HG03139 (cell line): ENCODE results near the gene CDCA3.

ENCODE experiments used
- ATAC-seq: cut with Tn5 transposase; IDR thresholded peaks from one replicate; pipeline ENCODE4 v1.9.1; 2021; ENCODE audit not compliant: unreplicated experiment

The CDCA3 gene

DNA sequence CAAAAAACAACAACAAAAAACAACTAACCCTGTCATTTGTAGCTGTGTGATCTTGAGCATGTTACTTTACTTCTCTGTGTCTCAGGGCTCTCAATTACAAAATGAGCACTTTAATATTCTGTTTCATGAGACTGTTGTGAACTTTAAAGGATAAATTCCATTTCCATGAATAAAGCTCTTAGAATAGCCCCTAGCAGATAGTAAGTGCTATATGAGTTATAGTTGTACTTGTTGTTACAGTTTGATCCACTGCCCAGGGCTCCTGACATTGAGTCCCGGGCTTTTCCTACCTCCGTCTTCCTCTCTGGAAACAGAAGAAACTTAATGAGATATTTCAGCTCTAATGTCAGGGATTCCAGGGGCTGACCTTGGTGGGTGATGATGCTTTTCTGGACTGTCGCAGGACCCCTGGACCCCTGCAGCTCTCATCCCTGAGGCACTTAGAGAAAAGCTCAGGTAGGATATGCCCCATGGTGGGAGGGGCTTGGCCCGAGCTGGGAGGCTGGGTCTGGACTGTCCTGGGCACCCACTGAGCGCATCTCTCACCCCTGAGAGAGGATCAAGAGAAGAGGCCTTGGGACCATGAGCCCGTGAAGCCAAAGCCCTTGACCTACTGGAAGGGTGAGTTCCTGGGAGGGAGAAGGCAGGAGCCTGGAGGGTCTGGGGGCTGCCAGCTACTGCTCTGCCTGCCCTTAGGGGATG, 17.7 kb downstream of the CDCA3 start:
- no peak for ATAC-seq

DNA sequence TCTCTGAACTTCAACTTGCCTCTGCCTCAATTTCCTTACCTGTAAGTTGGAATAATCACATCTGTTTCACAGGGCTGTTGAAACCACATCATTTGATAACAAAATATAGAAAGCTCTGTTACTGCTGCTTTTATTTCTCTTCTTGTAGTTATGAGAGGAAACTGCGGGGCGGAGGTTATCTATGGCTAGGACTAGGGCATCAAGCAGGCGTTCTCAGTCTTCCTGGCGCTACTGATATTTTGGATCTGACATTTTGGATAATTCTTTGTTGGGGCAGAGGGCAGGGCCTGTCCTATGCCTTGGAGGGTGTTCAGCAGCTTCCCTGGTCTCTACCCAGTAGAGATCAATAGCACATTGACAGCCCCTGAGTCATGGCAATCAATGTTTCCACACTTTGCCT, 19.0 kb downstream of the CDCA3 start:
- ATAC-seq = no peak

DNA sequence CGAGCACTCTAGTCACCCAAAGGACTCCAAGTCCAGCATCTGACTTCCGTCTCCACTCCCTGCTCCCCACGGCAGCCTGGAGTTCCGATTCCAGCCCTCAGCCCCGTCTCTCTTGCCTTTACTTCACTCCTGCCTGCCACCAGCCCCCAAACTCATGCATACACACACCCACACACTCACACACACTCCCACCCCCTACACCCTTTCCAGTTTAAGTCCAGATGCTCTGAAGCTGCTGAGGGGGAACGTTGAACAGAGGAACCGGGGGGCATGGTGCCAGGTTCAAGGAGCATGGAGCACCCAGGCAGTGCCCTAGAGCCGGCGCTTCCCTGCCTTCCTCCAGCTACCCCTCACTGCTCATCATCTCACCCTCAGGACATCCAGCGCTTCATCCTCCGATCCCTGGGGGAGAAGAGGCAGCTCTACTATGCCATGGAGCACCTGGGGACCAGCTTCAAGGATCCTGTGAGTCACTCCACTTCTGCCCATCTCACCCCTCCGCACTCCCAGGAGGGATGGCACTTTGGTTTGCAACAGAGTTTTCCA, 19.6 kb downstream of the CDCA3 start:
- no peak for ATAC-seq

DNA sequence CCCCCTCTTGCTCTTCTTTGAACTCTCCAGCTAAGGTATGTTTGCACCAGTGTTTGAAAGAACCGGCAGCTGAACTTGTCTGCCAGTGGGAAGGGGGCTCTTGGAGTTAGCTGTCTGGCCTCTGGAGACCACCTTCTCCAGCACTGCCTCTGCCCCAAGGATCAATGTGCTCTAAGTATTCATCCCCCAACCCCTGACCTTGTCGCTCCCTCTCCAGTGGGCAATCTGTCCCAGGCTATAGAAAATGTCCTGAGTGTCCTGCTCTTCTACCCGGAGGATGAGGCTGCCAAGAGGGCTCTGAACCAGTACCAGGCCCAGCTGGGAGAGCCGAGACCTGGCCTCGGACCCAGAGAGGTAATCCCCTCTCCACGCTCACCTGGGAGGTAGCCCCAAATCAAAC, 20.1 kb downstream of the CDCA3 start:
- ATAC-seq = no peak

DNA sequence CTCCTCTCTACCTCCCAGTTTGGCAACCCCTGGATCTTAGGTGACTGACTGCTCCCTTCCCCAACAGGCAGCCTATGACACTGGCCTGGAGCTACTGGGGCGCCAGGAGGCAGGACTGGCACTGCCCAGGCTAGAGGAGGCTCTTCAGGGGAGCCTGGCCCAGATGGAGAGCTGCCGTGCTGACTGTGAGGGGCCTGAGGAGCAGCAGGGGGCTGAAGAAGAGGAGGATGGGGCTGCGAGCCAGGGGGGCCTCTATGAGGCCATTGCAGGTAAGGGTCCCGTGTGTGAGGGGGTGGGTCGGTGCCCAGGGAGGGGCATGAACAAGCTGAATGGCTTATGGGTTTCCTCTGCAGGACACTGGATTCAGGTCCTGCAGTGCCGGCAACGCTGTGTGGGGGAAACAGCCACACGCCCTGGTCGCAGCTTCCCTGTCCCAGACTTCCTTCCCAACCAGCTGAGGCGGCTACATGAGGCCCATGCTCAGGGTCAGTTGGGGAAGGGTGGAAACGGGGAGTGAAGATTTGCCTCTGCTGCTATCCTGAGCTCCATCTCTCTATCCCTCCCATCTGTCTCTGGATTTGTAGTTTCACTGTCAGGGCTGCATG, 20.7 kb downstream of the CDCA3 start:
- ATAC-seq = no peak

DNA sequence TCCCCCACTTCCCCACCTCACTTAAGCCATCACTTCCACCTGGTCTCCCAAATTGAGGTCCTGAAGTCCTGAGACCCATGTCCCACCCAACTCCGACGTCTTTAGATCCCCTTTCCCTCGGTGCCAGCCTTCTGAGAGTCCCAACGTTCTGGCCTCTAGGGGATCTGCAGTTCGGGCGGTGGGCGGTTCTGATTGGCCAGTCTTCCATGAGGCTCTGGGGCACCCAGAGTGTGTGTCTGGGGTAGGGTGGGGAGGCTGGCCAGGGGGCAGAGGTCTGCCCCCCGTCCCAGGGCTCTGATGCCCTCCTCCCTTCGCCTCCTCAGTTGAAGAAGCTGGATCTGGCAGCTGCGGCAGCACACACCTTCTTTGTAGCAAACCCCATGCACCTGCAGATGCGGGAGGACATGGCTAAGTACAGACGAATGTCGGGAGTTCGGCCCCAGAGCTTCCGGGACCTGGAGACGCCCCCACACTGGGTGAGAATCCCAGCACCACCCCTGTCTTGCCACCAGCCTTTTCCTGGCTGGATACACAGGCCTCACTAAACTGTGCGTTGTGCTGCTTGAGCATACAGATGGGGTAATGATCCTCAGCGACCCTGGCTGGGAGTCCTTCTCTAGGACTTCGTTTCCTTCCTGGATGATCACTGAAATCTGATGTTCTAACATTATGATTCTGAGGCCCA, 21.4 kb downstream of the CDCA3 start:
- ATAC-seq = no peak

DNA sequence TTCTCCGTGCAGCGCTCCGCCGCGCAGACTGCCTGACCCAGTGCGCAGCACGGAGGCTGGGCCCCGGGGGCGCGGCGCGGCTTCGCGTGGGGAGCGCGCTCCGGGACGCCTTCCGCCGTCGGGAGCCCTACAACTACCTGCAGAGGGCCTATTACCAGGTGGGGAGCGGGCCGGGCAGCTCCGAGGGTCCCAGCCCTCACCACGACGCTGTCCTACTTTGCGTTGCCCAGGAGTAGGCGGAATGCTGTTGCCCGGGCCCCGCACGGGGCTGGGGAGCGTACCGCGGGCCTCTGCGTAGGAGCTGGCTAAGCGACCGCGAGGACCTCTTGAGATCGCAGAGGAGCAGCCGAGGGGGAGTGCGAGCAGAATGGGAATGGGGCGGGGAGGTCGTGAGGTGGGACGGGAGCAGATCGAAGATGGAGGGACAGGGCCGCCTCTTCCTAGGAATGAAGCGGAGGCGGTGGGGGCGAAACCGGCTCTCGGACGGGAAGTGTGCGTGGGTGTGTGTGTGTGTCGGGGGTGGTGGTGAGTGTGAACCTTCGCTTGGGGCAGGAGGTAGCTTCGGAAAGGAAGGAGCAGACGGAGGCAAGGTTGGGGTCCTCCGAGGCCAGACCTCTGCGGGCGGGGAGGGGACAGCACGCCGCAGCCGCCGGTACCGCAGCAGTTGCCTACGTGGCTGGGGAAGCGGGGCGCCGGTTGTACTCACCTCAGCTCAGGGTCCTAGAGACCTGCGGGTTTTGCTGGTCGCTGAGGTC, 22.1 kb downstream of the CDCA3 start:
- ATAC-seq = no peak

DNA sequence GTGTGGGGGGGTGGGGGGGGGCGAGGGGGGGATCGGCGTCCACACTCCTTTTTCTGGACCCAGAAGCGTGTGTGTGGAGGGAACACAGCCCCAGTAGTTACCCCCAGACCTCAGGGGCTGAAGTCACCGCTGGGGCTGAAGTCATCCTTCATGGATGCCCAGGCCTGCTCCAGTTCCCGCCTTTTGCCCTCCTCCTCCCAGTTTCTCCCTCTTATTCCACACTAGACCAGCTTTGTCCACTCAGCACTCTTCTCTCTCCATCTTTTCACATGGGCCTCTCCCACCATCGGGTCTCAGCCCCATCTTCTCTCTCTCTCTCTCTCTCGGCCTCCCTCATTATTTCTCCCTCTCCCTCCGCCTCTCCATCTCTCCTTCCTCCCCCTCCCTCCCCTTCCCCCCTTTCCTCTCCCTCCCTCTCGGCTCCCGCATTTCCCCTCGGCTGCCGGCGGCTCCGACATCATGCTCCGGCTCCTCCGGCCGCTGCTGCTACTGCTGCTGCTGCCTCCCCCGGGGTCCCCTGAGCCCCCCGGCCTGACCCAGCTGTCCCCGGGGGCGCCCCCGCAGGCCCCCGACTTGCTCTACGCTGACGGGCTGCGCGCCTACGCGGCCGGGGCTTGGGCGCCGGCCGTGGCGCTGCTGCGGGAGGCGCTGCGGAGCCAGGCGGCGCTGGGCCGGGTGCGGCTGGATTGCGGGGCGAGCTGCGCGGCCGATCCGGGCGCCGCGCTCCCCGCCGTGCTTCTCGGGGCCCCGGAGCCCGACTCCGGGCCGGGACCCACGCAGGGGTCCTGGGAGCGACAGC, 22.9 kb downstream of the CDCA3 start, which contains the start of gene P3H3:
Gene P3H3, plus strand, starts transcription at position 426 of the 799 bp plus-strand sequence. Its CDS starts 34 bp downstream, at position 460.
- no peak for ATAC-seq

DNA sequence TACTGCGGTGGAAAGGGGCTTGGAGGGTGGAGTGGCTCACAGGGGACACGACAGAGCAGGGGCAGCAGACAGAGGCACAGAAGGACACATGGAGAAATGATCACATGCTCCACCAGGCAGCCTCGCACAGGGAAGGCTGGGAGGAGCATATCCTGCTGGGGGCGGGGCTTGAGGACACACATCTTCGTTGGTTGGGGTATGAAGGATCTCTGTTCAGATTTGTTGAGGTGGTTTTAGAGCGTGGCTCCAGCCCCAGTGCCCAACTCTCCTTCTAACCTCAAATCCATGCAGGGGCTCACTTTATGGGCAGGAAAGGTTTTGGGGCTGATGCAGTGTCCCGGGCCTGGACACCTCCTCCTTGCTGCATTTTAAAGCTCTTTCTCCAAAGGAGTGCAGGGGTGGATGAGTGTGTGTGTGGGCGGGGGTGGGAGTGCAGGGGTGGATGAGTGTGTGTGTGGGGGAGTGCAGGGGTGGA, 23.6 kb downstream of the CDCA3 start:
- ATAC-seq = no peak

DNA sequence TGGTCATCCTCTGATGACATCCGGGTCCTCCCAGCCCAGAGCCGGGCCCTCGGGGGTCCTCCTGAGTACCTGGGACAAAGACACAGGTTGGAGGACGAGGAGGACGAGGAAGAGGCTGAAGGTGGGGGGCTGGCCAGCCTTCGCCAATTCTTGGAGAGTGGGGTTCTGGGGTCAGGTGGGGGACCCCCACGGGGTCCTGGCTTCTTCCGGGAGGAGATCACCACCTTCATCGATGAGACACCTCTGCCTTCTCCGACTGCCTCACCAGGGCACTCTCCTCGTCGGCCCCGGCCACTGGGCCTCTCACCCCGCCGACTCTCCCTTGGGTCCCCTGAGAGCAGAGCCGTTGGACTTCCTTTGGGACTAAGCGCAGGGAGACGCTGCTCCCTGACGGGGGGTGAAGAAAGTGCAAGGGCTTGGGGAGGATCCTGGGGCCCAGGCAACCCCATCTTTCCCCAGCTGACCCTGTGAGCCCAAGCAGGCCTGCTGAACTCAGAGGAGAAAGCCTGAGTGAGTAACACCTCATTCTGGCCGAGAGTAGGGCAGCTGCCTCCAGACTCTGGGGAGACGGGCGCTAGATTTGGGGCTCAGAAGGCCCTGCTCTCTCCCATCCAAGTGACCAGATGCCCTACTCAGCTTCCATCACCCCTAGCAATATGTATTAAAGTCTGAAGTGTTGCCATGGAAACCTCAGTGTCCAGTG, 24.2 kb downstream of the CDCA3 start:
- no peak for ATAC-seq

DNA sequence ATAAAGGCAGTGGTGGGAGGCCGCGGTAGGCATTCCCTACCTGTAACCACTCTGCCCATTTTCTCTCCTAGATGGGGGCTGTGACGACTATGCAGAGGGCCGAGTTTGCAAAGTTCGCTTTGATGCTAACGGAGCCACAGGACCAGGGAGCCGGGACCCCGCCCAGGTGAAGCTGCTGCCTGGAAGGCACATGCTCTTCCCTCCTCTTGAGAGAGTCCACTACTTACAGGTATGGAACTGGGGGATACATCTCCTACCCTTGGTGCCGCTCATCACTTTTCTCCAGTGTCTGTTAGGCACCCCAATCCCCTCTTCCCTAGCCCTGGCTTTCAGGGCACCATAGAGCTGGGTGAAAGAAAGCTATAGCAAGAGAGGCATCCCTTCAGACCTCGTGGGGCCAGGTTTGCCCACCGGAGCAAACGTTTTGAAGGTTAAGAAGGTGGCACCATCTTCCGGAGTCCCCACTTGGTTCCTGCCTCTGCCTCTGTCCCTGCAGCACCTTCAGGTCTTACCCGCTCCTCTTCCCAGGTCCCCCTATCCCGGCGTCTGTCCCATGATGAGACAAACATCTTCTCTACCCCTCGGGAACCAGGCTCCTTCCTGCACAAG, 24.9 kb downstream of the CDCA3 start:
- no peak for ATAC-seq

DNA sequence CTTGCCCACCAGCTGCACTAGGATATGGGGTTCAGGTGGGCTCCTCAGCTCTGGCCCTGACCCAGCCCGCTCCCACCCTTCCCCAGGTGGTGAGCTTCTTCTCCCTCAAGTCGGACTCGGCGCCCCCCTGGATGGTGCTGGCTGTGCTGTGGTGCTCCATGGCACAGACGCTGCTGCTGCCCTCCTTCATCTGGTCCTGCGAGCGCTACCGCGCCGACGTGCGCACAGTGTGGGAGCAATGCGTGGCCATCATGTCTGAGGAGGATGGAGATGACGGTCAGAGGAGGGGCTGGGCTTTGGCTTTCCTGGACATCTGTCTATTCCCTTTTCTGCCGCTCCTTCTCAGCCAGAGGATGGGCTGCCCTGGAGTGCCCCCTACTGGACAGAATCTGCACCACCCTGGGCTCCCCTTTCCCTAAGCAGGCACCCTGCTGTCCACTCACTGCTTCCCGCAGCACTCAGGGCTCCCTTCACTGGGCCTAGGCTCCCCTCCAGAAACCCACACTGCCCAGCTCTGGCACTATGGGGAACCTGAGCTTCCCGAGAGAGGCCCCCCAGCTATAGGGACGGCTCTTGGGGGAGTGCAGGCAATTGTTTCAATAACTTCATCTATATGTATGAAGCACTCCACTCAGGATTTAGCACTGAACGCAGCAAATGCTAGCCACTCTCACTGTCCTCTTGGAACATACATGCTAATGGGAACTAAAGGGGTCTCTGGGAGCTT, 25.5 kb downstream of the CDCA3 start:
- no peak for ATAC-seq

DNA sequence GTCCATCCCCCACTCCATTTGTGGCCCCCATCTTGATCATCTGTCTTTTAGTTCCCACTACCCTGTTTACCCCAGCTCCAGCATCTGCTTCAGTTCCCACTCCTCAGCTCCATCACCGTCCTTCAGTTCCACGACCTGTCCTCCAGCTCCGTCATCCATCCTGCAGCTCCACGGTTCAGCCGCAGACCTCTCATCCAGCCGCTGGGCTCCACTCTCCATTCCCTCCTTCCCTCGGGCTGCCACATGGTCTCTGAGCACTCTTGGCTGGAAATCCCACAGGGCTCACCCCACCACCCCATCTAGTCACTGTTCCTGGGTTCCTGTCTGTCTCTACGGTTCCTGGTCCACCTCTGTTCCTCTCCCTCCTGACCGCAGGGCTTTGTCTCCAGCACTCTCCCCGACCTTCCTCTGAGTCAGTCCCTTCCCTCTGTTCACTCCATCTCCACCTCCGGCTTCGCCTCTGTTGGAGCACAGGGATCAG, 26.1 kb downstream of the CDCA3 start:
- no peak for ATAC-seq

DNA sequence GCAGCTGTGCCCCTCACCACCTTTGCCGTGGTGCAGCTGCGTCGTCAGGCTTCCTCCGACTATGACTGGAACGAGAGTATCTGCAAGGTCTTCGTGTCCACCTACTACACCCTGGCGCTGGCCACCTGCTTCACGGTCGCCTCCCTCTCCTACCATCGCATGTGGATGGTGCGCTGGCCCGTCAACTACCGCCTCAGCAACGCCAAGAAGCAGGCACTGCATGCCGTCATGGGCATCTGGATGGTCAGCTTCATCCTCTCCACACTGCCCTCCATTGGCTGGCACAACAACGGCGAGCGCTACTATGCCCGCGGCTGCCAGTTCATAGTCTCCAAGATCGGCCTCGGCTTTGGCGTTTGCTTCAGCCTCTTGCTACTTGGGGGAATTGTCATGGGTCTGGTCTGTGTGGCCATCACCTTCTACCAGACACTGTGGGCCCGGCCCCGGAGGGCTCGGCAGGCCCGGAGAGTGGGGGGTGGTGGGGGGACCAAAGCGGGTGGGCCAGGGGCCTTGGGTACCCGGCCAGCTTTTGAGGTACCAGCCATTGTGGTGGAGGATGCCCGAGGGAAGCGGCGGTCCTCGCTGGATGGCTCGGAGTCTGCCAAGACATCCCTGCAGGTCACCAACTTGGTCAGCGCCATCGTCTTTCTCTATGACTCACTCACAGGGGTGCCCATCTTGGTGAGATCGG, 26.9 kb downstream of the CDCA3 start:
- no peak for ATAC-seq

DNA sequence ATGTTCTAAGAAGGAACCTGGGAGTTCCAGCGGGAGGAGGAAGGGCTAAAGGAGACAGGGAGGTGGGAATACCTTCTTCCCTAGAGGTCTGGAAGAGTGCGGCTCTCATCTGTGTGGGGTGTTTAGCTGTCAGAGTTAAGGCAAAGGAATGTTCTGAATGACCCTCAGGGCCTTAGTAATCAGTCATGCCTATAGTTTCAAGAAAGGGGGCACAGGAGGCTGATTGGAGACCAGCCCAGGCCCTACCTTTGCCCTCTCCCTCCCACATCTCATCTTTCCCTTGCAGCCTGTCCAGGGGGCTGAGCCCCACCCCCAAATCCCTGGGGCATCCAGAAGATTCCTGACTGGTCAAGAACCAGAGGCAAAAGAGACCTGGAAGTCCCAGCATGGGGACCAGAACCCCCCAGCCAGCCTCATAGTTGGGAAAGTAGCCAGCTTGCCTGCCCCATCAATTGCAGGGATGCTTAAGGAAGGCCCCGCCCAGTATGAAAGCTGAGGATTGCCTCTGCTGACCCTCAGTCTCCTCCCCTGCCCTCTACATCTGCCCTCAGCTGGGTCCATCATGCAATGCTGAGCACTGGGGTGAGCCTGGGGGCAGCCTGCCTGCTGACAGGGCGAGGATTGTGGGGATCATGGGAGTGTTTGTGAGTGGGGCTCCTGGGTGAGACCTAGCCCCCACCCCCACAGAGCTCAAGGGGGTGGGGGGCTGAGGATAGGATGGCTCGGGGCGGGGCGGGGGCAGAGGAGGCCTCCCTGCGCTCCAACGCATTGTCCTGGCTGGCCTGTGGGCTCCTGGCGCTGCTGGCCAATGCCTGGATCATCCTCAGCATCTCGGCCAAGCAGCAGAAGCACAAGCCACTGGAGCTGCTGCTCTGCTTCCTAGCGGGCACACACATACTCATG, 27.7 kb downstream of the CDCA3 start:
- no peak for ATAC-seq

DNA sequence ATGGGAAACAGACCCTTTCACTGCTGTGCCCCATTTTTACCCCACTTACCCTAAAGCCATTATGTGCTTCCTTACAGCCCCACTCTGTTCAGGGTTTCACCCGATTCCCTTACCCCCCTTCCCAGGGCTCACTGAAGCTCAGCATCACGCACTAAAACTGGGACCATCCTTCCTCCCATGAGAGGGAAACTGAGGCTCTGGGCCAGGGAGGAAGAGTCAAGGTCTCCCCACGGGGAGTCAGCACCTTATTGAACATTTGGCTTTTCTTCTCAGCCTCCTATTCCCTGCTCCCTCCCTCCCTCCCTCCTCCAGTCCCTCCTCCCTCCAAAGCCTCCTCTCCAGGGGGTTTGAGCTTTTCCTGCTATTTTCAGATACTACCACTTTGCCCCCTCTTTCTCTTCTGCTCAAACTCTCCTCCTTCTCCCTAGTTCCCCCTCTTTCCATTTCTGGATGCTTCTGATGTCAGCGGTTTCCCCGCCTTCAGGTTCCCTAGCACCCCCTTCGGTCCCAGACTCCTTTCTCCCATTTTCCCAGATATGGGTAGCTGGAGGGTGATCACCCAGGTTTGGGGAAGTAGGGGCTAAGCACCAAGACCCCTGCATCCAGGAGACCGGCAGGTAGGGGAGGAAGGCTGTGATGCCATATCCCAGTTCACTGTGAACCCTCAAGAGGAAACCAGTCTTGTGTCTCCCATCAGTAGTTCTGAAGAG, 28.5 kb downstream of the CDCA3 start:
- ATAC-seq = no peak
